ENCODE data around the gene TAAR6. TPM values are rescaled to one million over a fixed set of nuclear protein-coding genes. Genes with fewer than 3 reads are reported as not detected.

TAAR6 gene
- total RNA-seq: not detected in 2 replicates

GRCh38 chr6:132570221-132570777 lies at the start of gene TAAR6:
TAAR6 (plus strand) TSS chr6:132570322; CDS start chr6:132570322, 0 bp downstream.

GRCh38 chr6:132537977-132538376 lies 32.1 kb upstream of the TAAR6 start, which contains the start of gene TAAR9:
TAAR9 (plus strand) TSS chr6:132538277; CDS start chr6:132538290, 13 bp downstream.

GRCh38 chr6:132552372-132552771 lies 17.8 kb upstream of the TAAR6 start, which contains the start of gene TAAR8:
TAAR8 (plus strand) TSS chr6:132552672; CDS start chr6:132552693, 21 bp downstream.

GRCh38 chr6:132589454-132589853 lies 19.3 kb downstream of the TAAR6 start, which contains the start of gene TAAR5:
TAAR5 (minus strand) TSS chr6:132589741; CDS start chr6:132589686, 55 bp downstream.

Other genes with a start within 250 kb of the TAAR6 start
- 62.4 and 118 TPM in 2 replicates for gene MOXD1, start 168.8 kb upstream of the TAAR6 start, total RNA-seq
- 37.4 and 46.7 TPM in 2 replicates for gene STX7, start 57.2 kb upstream of the TAAR6 start, total RNA-seq
- gene TAAR9, start 32.0 kb upstream of the TAAR6 start, total RNA-seq: not detected in 2 replicates
- gene TAAR8, start 17.6 kb upstream of the TAAR6 start, total RNA-seq: not detected in 2 replicates
- not detected in 2 replicates for gene TAAR5, start 19.4 kb downstream of the TAAR6 start, total RNA-seq
- not detected in 2 replicates for gene TAAR2, start 54.0 kb downstream of the TAAR6 start, total RNA-seq
- not detected in 2 replicates for gene TAAR1, start 88.9 kb downstream of the TAAR6 start, total RNA-seq
- gene VNN1, start 143.7 kb downstream of the TAAR6 start, total RNA-seq: not detected in 2 replicates
- gene VNN2, start 187.6 kb downstream of the TAAR6 start, total RNA-seq: not detected in 2 replicates
- gene SLC18B1, start 228.3 kb downstream of the TAAR6 start, total RNA-seq: 4.1 and 6.5 TPM in 2 replicates
- gene RPS12, start 244.2 kb downstream of the TAAR6 start, total RNA-seq: 404 and 1,160 TPM in 2 replicates

Data from smooth muscle cell of the umbilical artery (primary cell).